GM10847 (cell line): ENCODE data around the gene SLC39A8.
A peak's percentile ranks its signal among the peaks of the same experiment; 100 is the strongest.

Experiments used
- POLR2A ChIP-seq: IDR thresholded peaks from 2 replicates; pipeline ENCODE4 v1.6.1; 2011; ENCODE audit not compliant: insufficient read length; ENCODE audit errors: extremely low read depth

The SLC39A8 gene

GRCh38 chr4:102344520-102344953 lies 745 bp downstream of the SLC39A8 start:
- peak; percentile 52 for TF ChIP-seq POLR2A

GRCh38 chr4:102343964-102344519 lies 1.2 kb downstream of the SLC39A8 start:
- no peak for TF ChIP-seq POLR2A

- TF ChIP-seq POLR2A, result no peak
Measured at GRCh38 chr4:102342404-102343074, 2.7 kb downstream of the SLC39A8 start.

GRCh38 chr4:102341201-102341600 lies 4.1 kb downstream of the SLC39A8 start:
- TF ChIP-seq POLR2A, result no peak

- TF ChIP-seq POLR2A, result no peak
Measured at GRCh38 chr4:102339018-102339417, 6.3 kb downstream of the SLC39A8 start.

GRCh38 chr4:102338405-102338804 lies 6.9 kb downstream of the SLC39A8 start:
- TF ChIP-seq POLR2A, result no peak

GRCh38 chr4:102335616-102336015 lies 9.7 kb downstream of the SLC39A8 start:
- TF ChIP-seq POLR2A, result no peak

- no peak for TF ChIP-seq POLR2A
Measured at GRCh38 chr4:102334624-102335023, 10.7 kb downstream of the SLC39A8 start.

GRCh38 chr4:102333787-102334186 lies 11.5 kb downstream of the SLC39A8 start:
- no peak for TF ChIP-seq POLR2A

- no peak for TF ChIP-seq POLR2A
Measured at GRCh38 chr4:102328045-102328444, 17.2 kb downstream of the SLC39A8 start.

GRCh38 chr4:102326951-102327350 lies 18.3 kb downstream of the SLC39A8 start:
- TF ChIP-seq POLR2A, result no peak

- TF ChIP-seq POLR2A, result no peak
Measured at GRCh38 chr4:102324730-102325129, 20.6 kb downstream of the SLC39A8 start.

- no peak for TF ChIP-seq POLR2A
Measured at GRCh38 chr4:102322736-102323135, 22.5 kb downstream of the SLC39A8 start.

GRCh38 chr4:102321260-102321995 lies 23.9 kb downstream of the SLC39A8 start:
- TF ChIP-seq POLR2A, result no peak

GRCh38 chr4:102319594-102319993 lies 25.7 kb downstream of the SLC39A8 start:
- no peak for TF ChIP-seq POLR2A

GRCh38 chr4:102318526-102318925 lies 26.8 kb downstream of the SLC39A8 start:
- TF ChIP-seq POLR2A, result no peak
